Activated CD4-positive, alpha-beta memory T cell treated with anti-CD3 and anti-CD28 coated beads, Interleukin-2, amount 10 ng/mL, durations not matched to agents 7 days and 5 days (primary cell): Measurements from ENCODE around the gene ZNF382. TPM values are rescaled to one million over a fixed set of nuclear protein-coding genes. Genes with fewer than 3 reads are reported as not detected.

Experiments
- CTCF ChIA-PET: fragments of 350-600 bp; sonication (Branson Sonifier 250); formaldehyde crosslinking; loops from one replicate; lab custom pipeline; 2021; ENCODE audit warnings: antibody characterized with exemption, inconsistent platforms; lab: Charles Lee
- POLR2A ChIA-PET: fragments of 350-600 bp; sonication (Branson Sonifier 250); formaldehyde crosslinking; loops from one replicate; lab custom pipeline; 2021; ENCODE audit warnings: antibody characterized with exemption; lab: Charles Lee
- DNase-seq: peaks from one replicate; pipeline ENCODE4 v3.0.0-alpha.2; 2020
- H3K27ac Mint-ChIP-seq: one replicate; pipeline ENCODE4 v1.8.0; 2021; ENCODE audit warnings: mild to moderate bottlenecking, mixed read lengths
- H3K27me3 Mint-ChIP-seq: one replicate; pipeline ENCODE4 v1.8.0; 2021; ENCODE audit warnings: mixed read lengths
- H3K36me3 Mint-ChIP-seq: one replicate; pipeline ENCODE4 v1.8.0; 2021; ENCODE audit warnings: low read depth, mixed read lengths
- H3K4me1 Mint-ChIP-seq: one replicate; pipeline ENCODE4 v1.8.0; 2021; ENCODE audit warnings: mixed read lengths
- H3K4me3 Mint-ChIP-seq: one replicate; pipeline ENCODE4 v1.8.0; 2021; ENCODE audit warnings: mild to moderate bottlenecking, mixed read lengths
- H3K9me3 Mint-ChIP-seq: one replicate; pipeline ENCODE4 v1.8.0; 2021; ENCODE audit warnings: mixed read lengths
- total RNA-seq, 2 experiments: library from RNA; stranded (reverse); gene quantifications; one replicate each; pipeline ENCODE4 v1.2.3, GENCODE V29; 2021

ZNF382 gene
- total RNA-seq, 2 experiments from 2014 or later = 11.8 to 13.5 TPM

DNA sequence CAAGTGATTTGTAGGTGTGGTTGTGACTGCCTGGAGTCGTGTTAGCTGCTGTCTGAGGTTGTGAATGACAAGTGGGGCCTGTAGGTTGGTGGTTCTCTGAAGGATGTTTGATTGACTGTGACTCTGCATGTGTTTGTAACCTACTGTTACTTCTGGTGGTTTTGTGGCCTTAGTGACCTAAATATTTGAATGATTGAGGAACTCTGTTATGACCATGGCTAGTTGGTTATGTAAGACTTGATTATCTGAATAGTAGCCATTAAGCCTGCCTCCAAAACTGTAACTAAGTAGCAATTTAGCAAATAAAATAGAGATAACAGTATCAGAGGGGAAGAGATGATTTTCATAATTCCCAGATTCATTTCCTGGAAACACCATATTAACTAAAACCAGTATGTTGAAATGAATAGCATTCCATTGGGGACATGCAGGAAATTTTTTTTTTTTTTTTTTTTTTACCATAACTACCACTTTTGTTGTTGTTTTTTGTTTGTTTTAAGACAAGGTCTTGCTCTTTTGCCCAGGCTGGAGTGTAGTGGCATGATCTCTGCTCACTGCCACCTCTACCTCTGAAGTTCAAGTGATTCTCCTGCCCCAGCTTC lies 865 bp downstream of the ZNF382 start:
- peak overlapping the region; percentile 80 for H3K4me3 Mint-ChIP-seq
- H3K27ac Mint-ChIP-seq = peak overlapping the region; percentile 88
- ChIA-PET CTCF (interaction anchor here (1.3 kb wide), 1 partner anchor 117 kb away, joined by 4 read pairs; the partner anchor contains the start of gene ZNF566), POLR2A (interaction anchor here (1.1 to 3.9 kb wide), 14 partner anchors 29 to 472 kb away, joined by 3 to 29 read pairs (median 8); partner anchors contain the start of genes ZFP14, ZNF146, ZNF260 and ZNF345)
- H3K27me3 Mint-ChIP-seq = no peaks in the 10 kb centered on the region
- DNase-seq = no peak
- peaks cover 32% of the 10 kb centered on the region for H3K9me3 Mint-ChIP-seq
- H3K4me1 Mint-ChIP-seq = peaks cover 22% of the 10 kb centered on the region
- H3K36me3 Mint-ChIP-seq = peaks cover 66% of the 10 kb centered on the region

- Mint-ChIP-seq H3K36me3 (peaks cover 39% of the 10 kb centered on the region), H3K4me3 (no peak overlapping the region), H3K9me3 (peaks cover 72% of the 10 kb centered on the region), H3K27ac (no peak overlapping the region), H3K27me3 (no peaks in the 10 kb centered on the region), H3K4me1 (no peaks in the 10 kb centered on the region)
- no peak for DNase-seq
- ChIA-PET CTCF (no interaction called here), POLR2A (no interaction called here)
These were observed 21.9 kb downstream of the ZNF382 start for GRCh38 chr19:36627057-36627456.

DNA sequence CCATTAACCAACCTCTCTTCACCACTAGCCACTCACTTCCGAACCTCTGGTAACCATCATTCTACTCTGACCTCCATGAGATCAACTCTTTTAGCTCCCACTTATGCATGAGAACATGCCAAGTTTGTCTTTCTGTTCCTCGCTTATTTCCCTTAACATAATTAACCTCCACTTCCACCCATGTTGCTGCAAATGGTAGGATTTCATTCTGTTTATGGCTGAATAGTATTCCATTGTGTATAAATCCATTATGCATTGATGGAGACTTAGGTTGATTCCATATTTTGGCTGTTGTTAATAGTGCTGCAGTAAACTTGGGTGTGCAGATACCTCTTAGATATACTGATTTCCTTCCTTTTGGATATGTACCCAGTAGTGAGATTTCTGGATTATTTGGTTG lies 30.2 kb downstream of the ZNF382 start:
- Mint-ChIP-seq H3K27ac (no peak overlapping the region), H3K36me3 (peaks cover 35% of the 10 kb centered on the region), H3K9me3 (peaks cover 77% of the 10 kb centered on the region), H3K4me3 (no peak overlapping the region), H3K4me1 (no peaks in the 10 kb centered on the region), H3K27me3 (no peaks in the 10 kb centered on the region)
- no peak for DNase-seq
- ChIA-PET POLR2A (no interaction called here), CTCF (no interaction called here)

- POLR2A ChIA-PET = no interaction called here
- peaks cover 73% of the 10 kb centered on the region for H3K9me3 Mint-ChIP-seq
These were observed 33.9 kb downstream of the ZNF382 start for GRCh38 chr19:36638862-36639510.

GRCh38 chr19:36646746-36647145 lies 41.6 kb downstream of the ZNF382 start:
- Mint-ChIP-seq H3K27me3 (no peaks in the 10 kb centered on the region), H3K36me3 (peaks cover 48% of the 10 kb centered on the region), H3K27ac (no peak overlapping the region)

More at GRCh38 chr19:36638862-36639510, 33.9 kb downstream of the ZNF382 start:
- Mint-ChIP-seq H3K4me1 (no peaks in the 10 kb centered on the region), H3K4me3 (no peak overlapping the region), H3K36me3 (peaks cover 45% of the 10 kb centered on the region), H3K27ac (no peak overlapping the region), H3K27me3 (no peaks in the 10 kb centered on the region)
- CTCF ChIA-PET = no interaction called here
- DNase-seq = no peak

DNA sequence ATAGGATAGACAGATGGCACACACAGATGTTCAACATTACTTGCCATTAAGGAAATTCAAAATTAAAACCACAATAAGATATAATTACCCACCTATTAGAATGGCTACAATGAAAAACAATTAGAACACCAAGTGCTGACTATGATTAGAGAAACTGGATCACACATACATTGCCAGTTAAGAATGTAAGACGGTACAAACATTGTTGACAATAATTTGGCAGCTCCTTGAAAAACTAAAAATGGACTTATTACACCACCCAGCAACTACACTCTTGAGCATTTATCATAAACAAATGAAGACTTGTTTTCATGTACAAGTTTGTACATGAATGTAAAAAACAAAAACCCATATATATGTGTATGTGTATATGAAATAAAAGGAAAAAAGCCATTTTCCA lies 47.8 kb downstream of the ZNF382 start:
- ChIA-PET CTCF (no interaction called here), POLR2A (no interaction called here)
- H3K36me3 Mint-ChIP-seq = peaks cover 66% of the 10 kb centered on the region
- no peaks in the 10 kb centered on the region for H3K27me3 Mint-ChIP-seq
- no peak overlapping the region for H3K4me3 Mint-ChIP-seq
- no peak for DNase-seq
- H3K27ac Mint-ChIP-seq = no peak overlapping the region
- H3K4me1 Mint-ChIP-seq = no peaks in the 10 kb centered on the region
- H3K9me3 Mint-ChIP-seq = peaks cover 42% of the 10 kb centered on the region

More at GRCh38 chr19:36646746-36647145, 41.6 kb downstream of the ZNF382 start:
- H3K4me1 Mint-ChIP-seq = no peaks in the 10 kb centered on the region
- H3K4me3 Mint-ChIP-seq = no peak overlapping the region
- no peak for DNase-seq
- POLR2A ChIA-PET = no interaction called here
- CTCF ChIA-PET = interaction anchor here (0.5 kb wide), 1 partner anchor 439 kb away, joined by 3 read pairs; no protein-coding TSS in a partner anchor
- H3K9me3 Mint-ChIP-seq = peaks cover 39% of the 10 kb centered on the region

DNA sequence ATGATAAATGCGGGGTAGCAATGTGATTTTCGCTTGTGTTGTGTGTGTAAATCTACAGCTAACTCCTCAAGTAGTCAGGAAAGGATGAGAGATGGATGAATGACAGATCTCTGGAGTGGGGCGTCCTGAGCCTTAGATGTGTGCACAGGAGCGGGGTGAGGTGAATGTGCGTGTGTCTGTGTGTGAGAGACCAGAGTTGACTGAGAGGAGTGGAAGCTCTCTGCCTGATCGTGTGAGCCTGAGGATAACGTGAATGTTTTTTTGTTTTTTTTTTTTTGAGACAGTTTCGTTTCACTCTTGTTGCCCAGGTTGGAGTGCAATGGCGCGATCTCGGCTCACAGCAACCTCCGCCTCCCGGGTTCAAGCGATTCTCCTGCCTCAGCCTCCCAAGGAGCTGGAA lies 60.7 kb downstream of the ZNF382 start:
- peaks cover 25% of the 10 kb centered on the region for H3K4me1 Mint-ChIP-seq
- peaks cover 48% of the 10 kb centered on the region for H3K9me3 Mint-ChIP-seq
- peaks cover 59% of the 10 kb centered on the region for H3K36me3 Mint-ChIP-seq
- no peak for DNase-seq
- CTCF ChIA-PET = no interaction called here
- H3K27ac Mint-ChIP-seq = peak overlapping the region; percentile 94
- POLR2A ChIA-PET = interaction anchor here (1.1 to 1.5 kb wide), 3 partner anchors 29 to 185 kb away, joined by 3 to 4 read pairs (median 3); partner anchors contain the start of gene ZNF345
- peak overlapping the region; percentile 94 for H3K4me3 Mint-ChIP-seq
- no peaks in the 10 kb centered on the region for H3K27me3 Mint-ChIP-seq

DNA sequence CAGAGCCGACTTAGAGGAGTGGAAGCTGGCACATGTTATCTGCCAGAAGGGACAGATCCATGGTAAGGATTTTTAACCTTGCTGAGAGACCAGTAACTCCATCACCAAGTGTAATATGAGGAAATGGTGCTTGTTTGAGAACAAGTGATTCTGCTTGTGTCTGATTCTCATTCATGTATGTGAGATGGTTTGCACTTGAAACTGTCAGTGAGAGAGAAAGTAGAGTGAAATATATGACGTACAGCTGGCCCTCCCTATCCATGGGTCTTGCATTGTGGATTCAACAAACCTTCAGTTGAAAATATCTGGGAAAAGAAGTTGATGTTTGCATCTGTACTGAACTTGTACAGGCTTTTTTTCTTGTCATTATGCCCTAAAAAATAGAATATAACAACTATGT lies 63.5 kb downstream of the ZNF382 start:
- peaks cover 25% of the 10 kb centered on the region for H3K4me1 Mint-ChIP-seq
- peak overlapping the region; percentile 45 for H3K4me3 Mint-ChIP-seq
- no peak overlapping the region for H3K27ac Mint-ChIP-seq
- no peaks in the 10 kb centered on the region for H3K27me3 Mint-ChIP-seq
- ChIA-PET POLR2A (no interaction called here), CTCF (no interaction called here)
- H3K36me3 Mint-ChIP-seq = peaks cover 57% of the 10 kb centered on the region
- H3K9me3 Mint-ChIP-seq = peaks cover 56% of the 10 kb centered on the region
- no peak for DNase-seq

DNA sequence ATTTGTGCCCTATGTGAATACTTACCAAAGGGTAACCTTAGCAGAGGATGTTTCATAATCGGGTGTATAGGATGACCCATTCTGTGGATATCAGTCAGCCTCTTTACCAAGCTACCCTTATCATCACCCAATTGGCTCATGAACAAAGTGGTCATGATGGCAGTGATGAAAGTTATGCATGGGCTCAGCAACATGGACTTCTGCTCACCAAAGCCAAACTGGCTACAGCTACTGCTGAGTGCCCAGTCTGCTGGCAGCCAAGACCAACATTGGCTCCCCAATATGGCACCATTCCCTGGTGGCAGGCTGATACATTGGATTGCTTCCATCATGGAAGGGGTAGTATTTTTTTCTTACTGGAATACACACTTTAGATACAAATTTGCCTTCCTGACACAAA lies 67.3 kb downstream of the ZNF382 start:
- no peak overlapping the region for H3K27ac Mint-ChIP-seq
- H3K27me3 Mint-ChIP-seq = no peaks in the 10 kb centered on the region
- POLR2A ChIA-PET = no interaction called here
- peaks cover 45% of the 10 kb centered on the region for H3K9me3 Mint-ChIP-seq
- H3K36me3 Mint-ChIP-seq = peaks cover 35% of the 10 kb centered on the region
- no peak overlapping the region for H3K4me3 Mint-ChIP-seq
- CTCF ChIA-PET = interaction anchor here (0.6 kb wide), 1 partner anchor 17 kb away, joined by 4 read pairs; no protein-coding TSS in a partner anchor
- H3K4me1 Mint-ChIP-seq = peaks cover 9% of the 10 kb centered on the region
- DNase-seq = no peak

GRCh38 chr19:36674201-36674600 lies 69.1 kb downstream of the ZNF382 start:
- DNase-seq = no peak
- no peak overlapping the region for H3K4me3 Mint-ChIP-seq
- H3K4me1 Mint-ChIP-seq = peaks cover under 1% of the 10 kb centered on the region
- peaks cover 41% of the 10 kb centered on the region for H3K9me3 Mint-ChIP-seq
- no peaks in the 10 kb centered on the region for H3K27me3 Mint-ChIP-seq
- peaks cover 37% of the 10 kb centered on the region for H3K36me3 Mint-ChIP-seq
- no peak overlapping the region for H3K27ac Mint-ChIP-seq
- ChIA-PET CTCF (no interaction called here), POLR2A (no interaction called here)

DNA sequence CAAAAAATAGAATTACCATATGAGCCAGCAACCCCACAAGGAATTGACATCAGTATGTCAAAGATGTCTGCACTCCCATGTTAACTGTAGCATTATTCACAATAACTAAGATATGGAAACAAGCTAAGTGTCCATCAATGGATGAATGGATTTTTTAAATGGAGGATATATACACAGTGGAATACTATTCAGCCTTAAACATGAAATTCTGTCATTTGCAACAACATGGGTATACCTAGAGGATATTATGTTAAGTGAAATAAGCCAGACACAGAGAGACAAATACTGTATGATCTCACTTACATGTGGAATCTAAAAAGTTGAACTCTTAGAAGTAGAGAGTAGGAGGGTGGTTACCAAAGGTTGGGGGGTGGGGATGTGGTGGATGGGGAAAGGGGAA lies 74.3 kb downstream of the ZNF382 start:
- CTCF ChIA-PET = no interaction called here

More for the DNA sequence above, 74.3 kb downstream of the ZNF382 start:
- Mint-ChIP-seq H3K27me3 (no peaks in the 10 kb centered on the region), H3K9me3 (peaks cover 27% of the 10 kb centered on the region), H3K4me1 (no peaks in the 10 kb centered on the region), H3K27ac (no peak overlapping the region), H3K36me3 (peaks cover 49% of the 10 kb centered on the region), H3K4me3 (no peak overlapping the region)
- no peak for DNase-seq
- POLR2A ChIA-PET = no interaction called here
